ENCODE measurements around the gene MYO5B.

- TF ChIP-seq CTCF (IDR thresholded peaks at IDR 0.05; ENCODE audit: insufficient read depth, low read length, poor library complexity, severe bottlenecking) (no peak), EZH2phosphoT487 (conservative IDR thresholded peaks at IDR 0.05; ENCODE audit: low read length) (no peak)
Measured at GRCh38 chr18:49862656-49863385, 332.1 kb downstream of the MYO5B start.
